ENCODE results near the gene ZNF277. TPM values are rescaled to one million over a fixed set of nuclear protein-coding genes. Genes with fewer than 3 reads are reported as not detected.

Gene ZNF277
- total RNA-seq, 2 donors from 2014 or later = 15.9 to 29.8 TPM

- H3K27ac ChIP-seq = no peak overlapping the region
Measured at GRCh38 chr7:112223310-112223709, 16.8 kb downstream of the ZNF277 start.

DNA sequence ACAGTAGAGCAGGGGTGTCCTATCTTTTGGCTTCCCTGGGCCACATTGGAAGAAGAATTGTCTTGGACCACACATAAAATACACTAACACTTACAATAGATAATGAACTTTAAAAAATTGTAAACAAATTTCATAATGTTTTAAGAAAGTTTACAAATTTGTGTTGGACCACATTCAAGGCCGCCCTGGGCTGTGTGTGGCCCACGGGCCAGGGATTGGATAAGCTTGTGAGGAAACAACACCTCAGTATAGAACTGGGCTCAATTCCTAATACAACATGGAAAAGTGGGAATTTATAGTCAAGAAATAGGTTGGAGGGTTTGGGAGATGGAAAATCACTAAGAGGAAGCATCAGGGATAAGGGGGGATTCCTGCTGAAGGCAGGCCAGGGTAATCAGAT, 17.7 kb downstream of the ZNF277 start:
- no peaks in the 10 kb centered on the region for H3K27me3 ChIP-seq
- TF ChIP-seq, protein P1, sequence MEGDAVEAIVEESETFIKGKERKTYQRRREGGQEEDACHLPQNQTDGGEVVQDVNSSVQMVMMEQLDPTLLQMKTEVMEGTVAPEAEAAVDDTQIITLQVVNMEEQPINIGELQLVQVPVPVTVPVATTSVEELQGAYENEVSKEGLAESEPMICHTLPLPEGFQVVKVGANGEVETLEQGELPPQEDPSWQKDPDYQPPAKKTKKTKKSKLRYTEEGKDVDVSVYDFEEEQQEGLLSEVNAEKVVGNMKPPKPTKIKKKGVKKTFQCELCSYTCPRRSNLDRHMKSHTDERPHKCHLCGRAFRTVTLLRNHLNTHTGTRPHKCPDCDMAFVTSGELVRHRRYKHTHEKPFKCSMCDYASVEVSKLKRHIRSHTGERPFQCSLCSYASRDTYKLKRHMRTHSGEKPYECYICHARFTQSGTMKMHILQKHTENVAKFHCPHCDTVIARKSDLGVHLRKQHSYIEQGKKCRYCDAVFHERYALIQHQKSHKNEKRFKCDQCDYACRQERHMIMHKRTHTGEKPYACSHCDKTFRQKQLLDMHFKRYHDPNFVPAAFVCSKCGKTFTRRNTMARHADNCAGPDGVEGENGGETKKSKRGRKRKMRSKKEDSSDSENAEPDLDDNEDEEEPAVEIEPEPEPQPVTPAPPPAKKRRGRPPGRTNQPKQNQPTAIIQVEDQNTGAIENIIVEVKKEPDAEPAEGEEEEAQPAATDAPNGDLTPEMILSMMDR (IDR thresholded peaks at IDR 0.05) = no peak
- no peaks in the 10 kb centered on the region for H3K36me3 ChIP-seq
- H3K9me3 ChIP-seq = no peaks in the 10 kb centered on the region
- no peak for DNase-seq (ENCODE audit: low spot score)
- no peak overlapping the region for H3K4me3 ChIP-seq
- H3K27ac ChIP-seq = no peak overlapping the region
- peaks cover 0 to 13% of the 10 kb centered on the region in 2 donors for H3K4me1 ChIP-seq

More at GRCh38 chr7:112223310-112223709, 16.8 kb downstream of the ZNF277 start:
- no peaks in the 10 kb centered on the region for H3K27me3 ChIP-seq
- TF ChIP-seq, protein P1 (IDR thresholded peaks at IDR 0.05) = no peak
- DNase-seq (ENCODE audit: low spot score) = no peak
- H3K9me3 ChIP-seq = no peaks in the 10 kb centered on the region
- H3K36me3 ChIP-seq = no peaks in the 10 kb centered on the region
- H3K4me1 ChIP-seq = peaks cover 0 to 13% of the 10 kb centered on the region in 2 donors
- no peak overlapping the region for H3K4me3 ChIP-seq

- peaks cover 0 to 13% of the 10 kb centered on the region in 2 donors for H3K4me1 ChIP-seq
- H3K27me3 ChIP-seq = no peaks in the 10 kb centered on the region
- DNase-seq (ENCODE audit: low spot score) = no peak
- H3K4me3 ChIP-seq = no peak overlapping the region
- H3K9me3 ChIP-seq = no peaks in the 10 kb centered on the region
- TF ChIP-seq, protein P1 (IDR thresholded peaks at IDR 0.05) = no peak
- H3K36me3 ChIP-seq = no peaks in the 10 kb centered on the region
- no peak overlapping the region for H3K27ac ChIP-seq
Measured at GRCh38 chr7:112225006-112225405, 18.5 kb downstream of the ZNF277 start.

GRCh38 chr7:112226701-112227276, 20.3 kb downstream of the ZNF277 start:
- DNase-seq (ENCODE audit: low spot score) = no peak
- no peaks in the 10 kb centered on the region for H3K9me3 ChIP-seq
- TF ChIP-seq, protein P1 (IDR thresholded peaks at IDR 0.05) = no peak
- H3K4me1 ChIP-seq = peaks cover 0 to 13% of the 10 kb centered on the region in 2 donors
- no peaks in the 10 kb centered on the region for H3K27me3 ChIP-seq
- no peaks in the 10 kb centered on the region for H3K36me3 ChIP-seq
- no peak overlapping the region for H3K27ac ChIP-seq
- no peak overlapping the region for H3K4me3 ChIP-seq

- Histone ChIP-seq H3K27me3 (no peaks in the 10 kb centered on the region), H3K27ac (no peak overlapping the region), H3K9me3 (no peaks in the 10 kb centered on the region), H3K4me1 (peaks cover 0 to 9% of the 10 kb centered on the region in 2 donors), H3K4me3 (no peak overlapping the region), H3K36me3 (no peaks in the 10 kb centered on the region)
- no peak for DNase-seq (ENCODE audit: low spot score)
- TF ChIP-seq, protein P1 (IDR thresholded peaks at IDR 0.05) = no peak
Measured at GRCh38 chr7:112228632-112229031, 22.1 kb downstream of the ZNF277 start.

All from right atrium auricular region (tissue), 2 donors.